Subcutaneous preadipocyte (primary cell): Measurements from ENCODE around the gene RPF1. TPM values are rescaled to one million over a fixed set of nuclear protein-coding genes. Genes with fewer than 3 reads are reported as not detected.

Source experiments
- total RNA-seq: library from RNA; depleted of rRNA; stranded (reverse); fragments of >200 nt; gene quantifications from 2 replicates; pipeline ENCODE4 v1.2.3, GENCODE V29; 2012

RPF1 gene
- total RNA-seq, result 26.5 and 37.7 TPM in 2 replicates

GRCh38 chr1:84478876-84479868 lies at the start of gene RPF1:
Gene RPF1, plus strand, starts transcription at chr1:84479266. Its CDS starts 16 bp downstream, at chr1:84479282.

GRCh38 chr1:84506002-84506728 lies 27.1 kb downstream of the RPF1 start, which contains the start of the genes GNG5 and SPATA1:
Gene GNG5, minus strand, starts transcription at chr1:84506581. Its CDS starts 490 bp downstream, at chr1:84506091.
Gene SPATA1, plus strand, starts transcription at chr1:84506386. Its CDS starts 9,974 bp downstream, at chr1:84516360.

Other genes starting within 250 kb of the RPF1 start
- 0.73 and 1.4 TPM in 2 replicates for gene SAMD13, start 177.6 kb upstream of the RPF1 start, total RNA-seq
- not detected in 2 replicates for gene DNASE2B, start 80.8 kb upstream of the RPF1 start, total RNA-seq
- 0.59 and 1.8 TPM in 2 replicates for gene SPATA1, start 27.1 kb downstream of the RPF1 start, total RNA-seq
- 22.9 and 26.8 TPM in 2 replicates for gene GNG5, start 27.3 kb downstream of the RPF1 start, total RNA-seq
- 8.1 and 8.8 TPM in 2 replicates for gene CTBS, start 95.2 kb downstream of the RPF1 start, total RNA-seq
- 9.6 and 13.3 TPM in 2 replicates for gene SSX2IP, start 211.2 kb downstream of the RPF1 start, total RNA-seq